Right lobe of liver (tissue), 6 donors: ENCODE measurements around the gene RNU6-8. TPM values are rescaled to one million over a fixed set of nuclear protein-coding genes. Genes with fewer than 3 reads are reported as not detected.

Experiments used
- ATAC-seq, 4 donors: fragments of 200-7000 bp; cut with Tn5 transposase; one replicate each; pipeline ENCODE4 v1.9.1; 2020; ENCODE audit warnings: mild to moderate bottlenecking in 4 of 4, moderate library complexity in 4 of 4
- DNase-seq, 3 donors: peaks; one replicate each; pipeline ENCODE4 v3.0.0-alpha.2; 2020
- H3K27ac ChIP-seq, 3 donors: fragments of 200-600 bp; one replicate each; pipeline ENCODE4 v1.8.0; 2022
- H3K27me3 ChIP-seq, 2 donors: fragments of 200-600 bp; one replicate each; pipeline ENCODE4 v1.8.0; 2022
- H3K36me3 ChIP-seq, 4 donors: fragments of 200-600 bp; sonication (generic) in 1 of 4; one replicate each; pipeline versions ENCODE4 v1.5.1 to v1.8.0; 2017 to 2022; ENCODE audit warnings: control low read depth in 1 of 4
- H3K4me1 ChIP-seq, 4 donors: fragments of 200-600 bp; sonication (generic) in 1 of 4; one replicate each; pipeline versions ENCODE4 v1.5.1 to v1.8.0; 2017 to 2022; ENCODE audit warnings: control low read depth in 1 of 4
- H3K4me3 ChIP-seq, 3 donors: fragments of 200-600 bp; one replicate each; pipeline ENCODE4 v1.8.0; 2022
- H3K9me3 ChIP-seq, 4 donors: fragments of 200-600 bp; sonication (generic) in 1 of 4; one replicate each; pipeline versions ENCODE4 v1.5.1 to v1.8.0; 2017 to 2022; ENCODE audit warnings: control low read depth in 1 of 4
- CTCF ChIP-seq, 4 donors: fragments of 200-600 bp in 3 of 4; fragments of 450-650 bp in 1 of 4; IDR thresholded peaks; one replicate each; pipeline versions ENCODE4 v1.5.1 to v1.8.0; 2016 to 2022; ENCODE audit warnings: antibody characterized with exemption in 4 of 4, mild to moderate bottlenecking in 2 of 4
- POLR2A ChIP-seq: fragments of 450-650 bp; IDR thresholded peaks from one replicate; pipeline ENCODE4 v1.6.1; 2017; ENCODE audit warnings: antibody characterized with exemption, mild to moderate bottlenecking
- WGBS: methylation state at CpG from one replicate; pipeline ENCODE4 v1.1.6; 2018; ENCODE audit warnings: low coverage, low lambda C conversion rate; ENCODE audit not compliant: insufficient coverage; ENCODE audit errors: missing lambda C conversion rate; 5-methylcytosine and 5-hydroxymethylcytosine counted together
- intact Hi-C, 2 donors: fragments of 100-400 bp; cut with DNase I; formaldehyde crosslinking; loops; one replicate each; pipeline versions ENCODE4 v1.11.2 to v1.14.1; 2022
- total RNA-seq, 6 experiments: library from RNA; depleted of rRNA in 2 of 6; stranded (reverse); fragments of >200 nt in 2 of 6; fragmentation: NEBNext Ultra II Directional in 3 of 6; extraction: Animal tissue kit (Norgen Biotek cat#: 25700) in 3 of 6; gene quantifications; one replicate each; pipeline versions ENCODE4 v1.1.0 to v1.2.4, GENCODE V29; 2016 to 2023
- donor health status: DM: no; HTN: yes; CAD: no.
- donor health status: DM: no; HTN: no; CAD: no.
- donor health status: DM: no; HTN: no; CAD: no.
- donor health status: DM: no; HTN: yes; CAD: no.
- donor health status: DM: no; HTN: yes; CAD: no.

The RNU6-8 gene
- total RNA-seq, 6 experiments from 2014 or later = not detected

DNA sequence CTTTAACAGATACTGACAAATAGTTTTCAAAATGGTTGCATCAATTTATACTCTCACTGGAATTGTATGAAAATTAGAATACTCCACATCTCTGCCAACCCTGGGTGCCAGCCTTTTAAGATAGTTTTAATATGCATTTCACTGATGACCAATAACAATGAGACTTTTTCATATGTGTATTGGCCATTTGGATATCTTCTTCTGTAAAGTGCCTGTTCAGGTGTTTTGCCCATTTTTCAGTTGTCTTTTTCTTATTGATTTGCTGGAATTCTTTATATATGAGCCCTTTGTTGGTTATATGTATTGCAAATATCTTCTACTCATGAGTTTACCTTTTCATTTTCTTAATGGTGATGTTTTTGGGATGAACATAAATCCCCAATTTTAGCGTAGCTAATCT is 18.0 kb downstream of the RNU6-8 start:
- Histone ChIP-seq H3K9me3 (no peaks in the 10 kb centered on the region), H3K27ac (no peak overlapping the region), H3K4me3 (no peak overlapping the region), H3K36me3 (no peaks in the 10 kb centered on the region), H3K27me3 (no peaks in the 10 kb centered on the region), H3K4me1 (no peaks in the 10 kb centered on the region)
- ATAC-seq (no peak), DNase-seq (no peak)
- intact Hi-C loops = no loop called here
- TF ChIP-seq POLR2A = no peak
- no peak for TF ChIP-seq CTCF (IDR thresholded peaks at IDR 0.05)
- WGBS = 100% methylated on average over 1 of the region's 1 CpG

DNA sequence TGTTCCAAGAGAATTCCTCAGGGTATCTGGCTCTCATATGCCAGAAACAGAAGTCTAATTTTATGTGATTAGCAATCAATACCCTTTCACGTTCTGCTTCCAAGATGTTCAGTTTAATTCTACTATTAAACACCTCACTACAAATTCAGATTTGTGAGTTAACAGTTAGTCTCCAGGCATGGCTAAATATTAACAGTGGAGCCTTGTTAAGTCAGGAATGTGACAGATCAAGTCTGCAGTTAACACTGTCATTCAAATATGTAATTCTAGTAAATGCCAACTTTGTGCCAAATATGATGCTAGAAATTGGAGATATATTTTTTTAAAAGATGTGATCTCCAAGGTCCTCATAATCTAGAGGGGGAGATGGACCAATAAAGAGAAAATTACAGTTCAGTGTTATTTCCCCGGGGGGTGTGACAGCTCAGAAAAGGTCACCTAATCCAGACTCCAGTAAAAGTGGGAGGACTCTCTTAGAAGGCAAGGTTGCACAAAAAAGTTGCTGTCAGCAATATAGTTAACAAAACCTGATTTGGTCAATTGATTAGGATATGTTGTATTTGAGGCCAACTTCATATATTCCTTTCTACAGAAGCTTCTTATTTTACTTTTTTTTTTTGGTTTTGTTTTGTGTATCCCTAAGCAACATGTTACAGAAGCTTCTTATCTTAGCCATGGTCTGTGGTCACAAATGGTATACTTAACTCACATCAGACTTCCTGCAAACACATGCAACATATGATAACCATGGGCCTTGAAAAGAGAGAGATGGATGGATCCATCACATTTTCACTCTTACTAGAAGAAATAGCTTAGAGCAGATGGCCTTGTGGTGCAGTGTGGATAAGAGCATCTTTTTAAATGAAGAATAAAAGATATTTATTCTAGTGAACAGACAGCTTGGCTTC is 19.7 kb downstream of the RNU6-8 start:
- Histone ChIP-seq H3K4me3 (no peak overlapping the region), H3K36me3 (no peaks in the 10 kb centered on the region), H3K27ac (no peak overlapping the region), H3K9me3 (no peaks in the 10 kb centered on the region), H3K27me3 (no peaks in the 10 kb centered on the region), H3K4me1 (no peaks in the 10 kb centered on the region)
- no peak for TF ChIP-seq POLR2A
- no peak for TF ChIP-seq CTCF (IDR thresholded peaks at IDR 0.05)
- no peak for DNase-seq
- 40% methylated on average over 2 of the region's 2 CpGs for WGBS
- intact Hi-C loops = no loop called here
- ATAC-seq = no peak

GRCh38 chr14:32171469-32171868 is 31.6 kb downstream of the RNU6-8 start:
- no peak for ATAC-seq
- DNase-seq = no peak
- intact Hi-C loops = no loop called here
- TF ChIP-seq CTCF (IDR thresholded peaks at IDR 0.05) = no peak
- TF ChIP-seq POLR2A = no peak
- no peaks in the 10 kb centered on the region for H3K9me3 ChIP-seq
- H3K27me3 ChIP-seq = no peaks in the 10 kb centered on the region
- 82% methylated on average over 5 of the region's 5 CpGs for WGBS
- H3K4me3 ChIP-seq = no peak overlapping the region
- no peak overlapping the region for H3K27ac ChIP-seq
- H3K36me3 ChIP-seq = no peaks in the 10 kb centered on the region
- no peaks in the 10 kb centered on the region for H3K4me1 ChIP-seq

- ATAC-seq = no peak
- H3K36me3 ChIP-seq = no peaks in the 10 kb centered on the region
- H3K9me3 ChIP-seq = no peaks in the 10 kb centered on the region
- H3K4me1 ChIP-seq = no peaks in the 10 kb centered on the region
- H3K4me3 ChIP-seq = no peak overlapping the region
- intact Hi-C loops = no loop called here
- no peak for TF ChIP-seq POLR2A
- no peak for TF ChIP-seq CTCF (IDR thresholded peaks at IDR 0.05)
- H3K27ac ChIP-seq = no peak overlapping the region
- 61% methylated on average over 3 of the region's 3 CpGs for WGBS
- H3K27me3 ChIP-seq = no peaks in the 10 kb centered on the region
- DNase-seq = no peak
These were observed 33.9 kb downstream of the RNU6-8 start for GRCh38 chr14:32169191-32169590.
